H1 (cell line): ENCODE data around the gene COL27A1. TPM values are rescaled to one million over a fixed set of nuclear protein-coding genes. Genes with fewer than 3 reads are reported as not detected.

ENCODE experiments used
- CTCF ChIA-PET: fragments of 300-600 bp; sonication (Branson Sonifier 250); formaldehyde crosslinking; loops from one replicate; lab custom pipeline; 2021; ENCODE audit not compliant: partially characterized antibody; lab: Charles Lee
- POLR2A ChIA-PET: fragments of 300-600 bp; sonication (Branson Sonifier 250); formaldehyde crosslinking; loops from one replicate; lab custom pipeline; 2021; ENCODE audit warnings: inconsistent platforms; ENCODE audit not compliant: partially characterized antibody; lab: Charles Lee
- DNase-seq, 2 experiments: peaks; one replicate each; pipeline versions ENCODE4 v3.0.0 to v3.0.0-alpha.2; 2010 to 2022; ENCODE audit warnings: low spot score in 2 of 2, low read depth in 1 of 2, mixed read lengths in 1 of 2
- FAIRE-seq: peaks from 2 replicates; lab custom pipeline; 2011; peaks lifted over from hg19 to GRCh38; lab: Jason Lieb, UNC
- H2AFZ ChIP-seq: 2 replicates; pipeline ENCODE4 v1.8.1; 2012; ENCODE audit warnings: low read length, inconsistent platforms
- H2AK5ac ChIP-seq: 2 replicates; pipeline ENCODE4 v1.6.1; 2013; ENCODE audit warnings: low read depth, low read length
- H2BK120ac ChIP-seq: replicated peaks from 2 replicates; pipeline ENCODE3; 2013; ENCODE audit warnings: low read depth, low read length, inconsistent platforms
- H2BK12ac ChIP-seq: 2 replicates; pipeline ENCODE4 v1.6.1; 2013; ENCODE audit warnings: low read depth, low read length
- H2BK15ac ChIP-seq: 2 replicates; pipeline ENCODE4 v1.6.1; 2013; ENCODE audit warnings: low read length
- H2BK20ac ChIP-seq: 2 replicates; pipeline ENCODE4 v1.6.1; 2013; ENCODE audit warnings: low read length
- H2BK5ac ChIP-seq: 2 replicates; pipeline ENCODE4 v1.6.1; 2013; ENCODE audit warnings: low read depth, low read length
- H3K14ac ChIP-seq: 2 replicates; pipeline ENCODE4 v1.6.1; 2013; ENCODE audit warnings: inconsistent platforms; ENCODE audit not compliant: insufficient read length
- H3K18ac ChIP-seq: 2 replicates; pipeline ENCODE4 v1.6.1; 2013; ENCODE audit warnings: low read length; ENCODE audit errors: extremely low read depth
- H3K23ac ChIP-seq: 2 replicates; pipeline ENCODE4 v1.6.1; 2013; ENCODE audit warnings: inconsistent platforms; ENCODE audit not compliant: insufficient read length
- H3K23me2 ChIP-seq: 2 replicates; pipeline ENCODE4 v1.6.1; 2013; ENCODE audit warnings: low read depth, low read length
- H3K27ac ChIP-seq: 2 replicates; pipeline ENCODE4 v1.6.1; 2011; ENCODE audit warnings: low read depth, low read length, inconsistent platforms
- H3K27me3 ChIP-seq, 4 experiments: replicated peaks in 1 of 4; 1 replicate in 1 of 4; 2 replicates in 3 of 4; pipeline versions ENCODE4 v1.6.1 to v1.8.1; 2011 to 2013; ENCODE audit warnings: low read length in 3 of 4, mild to moderate bottlenecking in 3 of 4, inconsistent platforms in 2 of 4, mixed read lengths in 2 of 4, moderate library complexity in 1 of 4; ENCODE audit not compliant: control insufficient read depth in 3 of 4, insufficient read depth in 3 of 4; ENCODE audit errors: extremely low read depth in 1 of 4
- H3K36me3 ChIP-seq, 4 experiments: 2 replicates each; pipeline versions ENCODE4 v1.6.1 to v1.8.1; 2011 to 2013; ENCODE audit warnings: mild to moderate bottlenecking in 4 of 4, low read length in 3 of 4, moderate library complexity in 2 of 4, control low read depth in 1 of 4, inconsistent platforms in 1 of 4; ENCODE audit not compliant: insufficient read depth in 4 of 4, control insufficient read depth in 2 of 4
- H3K4ac ChIP-seq: replicated peaks from 2 replicates; pipeline ENCODE3; 2013; ENCODE audit warnings: low read length, low read depth, mixed read lengths, inconsistent platforms; ENCODE audit not compliant: insufficient read length
- H3K4me1 ChIP-seq, 4 experiments: replicated peaks in 1 of 4; 1 replicate in 1 of 4; 2 replicates in 3 of 4; pipeline versions ENCODE4 v1.6.1 to v1.8.1; 2011 to 2013; ENCODE audit warnings: low read length in 3 of 4, inconsistent platforms in 2 of 4, mixed read lengths in 1 of 4; ENCODE audit not compliant: insufficient read depth in 4 of 4, control insufficient read depth in 3 of 4
- H3K4me2 ChIP-seq, 2 experiments: 2 replicates each; pipeline versions ENCODE4 v1.6.1 to v1.8.1; 2011 to 2013; ENCODE audit warnings: low read depth in 2 of 2, low read length in 2 of 2, control low read depth in 1 of 2, inconsistent platforms in 1 of 2, mild to moderate bottlenecking in 1 of 2; ENCODE audit not compliant: insufficient read depth in 1 of 2
- H3K4me3 ChIP-seq, 4 experiments: fragments of 200-600, 300-600 bp in 1 of 4; sonication (generic), shearing (Covaris generic), sonication (Bioruptor Twin) in 1 of 4; 2 replicates each; pipeline versions ENCODE4 v1.5.1 to v1.8.1; 2011 to 2016; ENCODE audit warnings: low read length in 4 of 4, low read depth in 3 of 4, control low read depth in 2 of 4, inconsistent platforms in 2 of 4, mild to moderate bottlenecking in 2 of 4, mixed read lengths in 1 of 4, moderate library complexity in 1 of 4; ENCODE audit not compliant: insufficient read depth in 2 of 4; ENCODE audit errors: extremely low read depth in 1 of 4
- H3K56ac ChIP-seq: replicated peaks from 2 replicates; pipeline ENCODE3; 2013; ENCODE audit warnings: low read depth, mild to moderate bottlenecking, mixed read lengths, low read length, inconsistent platforms; ENCODE audit not compliant: insufficient read length
- H3K79me1 ChIP-seq: 2 replicates; pipeline ENCODE4 v1.6.1; 2013; ENCODE audit warnings: low read depth, low read length, control low read depth
- H3K79me2 ChIP-seq, 2 experiments: 2 replicates each; pipeline versions ENCODE4 v1.6.1 to v1.8.1; 2012 to 2013; ENCODE audit warnings: low read length in 2 of 2, mild to moderate bottlenecking in 2 of 2, inconsistent platforms in 1 of 2; ENCODE audit not compliant: insufficient read depth in 2 of 2, control insufficient read depth in 1 of 2
- H3K9ac ChIP-seq, 4 experiments: replicated peaks in 1 of 4; 1 replicate in 1 of 4; 2 replicates in 3 of 4; pipeline versions ENCODE4 v1.6.1 to v1.8.1; 2011 to 2013; ENCODE audit warnings: low read depth in 3 of 4, low read length in 3 of 4, control low read depth in 2 of 4, mild to moderate bottlenecking in 2 of 4, moderate library complexity in 2 of 4, inconsistent platforms in 1 of 4; ENCODE audit errors: extremely low read depth in 1 of 4
- H3K9me3 ChIP-seq, 2 experiments: 2 replicates each; pipeline versions ENCODE4 v1.6.1 to v1.8.1; 2012 to 2013; ENCODE audit warnings: mild to moderate bottlenecking in 2 of 2, moderate library complexity in 2 of 2, control low read depth in 1 of 2, inconsistent platforms in 1 of 2, low read depth in 1 of 2, low read length in 1 of 2, mixed read lengths in 1 of 2; ENCODE audit not compliant: insufficient read depth in 2 of 2
- H4K20me1 ChIP-seq, 2 experiments: replicated peaks in 1 of 2; 2 replicates each; pipeline versions ENCODE3 to v1.8.1; 2011 to 2013; ENCODE audit warnings: inconsistent platforms in 2 of 2, low read length in 2 of 2, mild to moderate bottlenecking in 1 of 2; ENCODE audit not compliant: insufficient read depth in 2 of 2, control insufficient read depth in 1 of 2
- H4K5ac ChIP-seq: 2 replicates; pipeline ENCODE4 v1.6.1; 2013; ENCODE audit warnings: low read length, low read depth, mixed read lengths, inconsistent platforms; ENCODE audit not compliant: insufficient read length
- H4K8ac ChIP-seq: 2 replicates; pipeline ENCODE4 v1.8.0; 2013; ENCODE audit warnings: mild to moderate bottlenecking, moderate library complexity, low read length, inconsistent platforms; ENCODE audit not compliant: insufficient read depth; ENCODE audit errors: extremely low read depth
- H4K91ac ChIP-seq: replicated peaks from 2 replicates; pipeline ENCODE3; 2013; ENCODE audit warnings: low read length, mixed read lengths, inconsistent platforms; ENCODE audit not compliant: insufficient read length
- MAFK ChIP-seq: IDR thresholded peaks from 2 replicates; pipeline ENCODE4 v1.6.1; 2012; ENCODE audit warnings: low read depth, mild to moderate bottlenecking, improper control_type of control experiment, low read length
- SP1 ChIP-seq: IDR thresholded peaks from 2 replicates; pipeline ENCODE4 v1.6.1; 2011; ENCODE audit warnings: low read depth, low read length
- WGBS, 2 experiments: shearing (Covaris generic) in 1 of 2; methylation state at CpG; one replicate each; pipeline versions ENCODE4 v1.1.6 to v1.1.7; 2013 to 2015; ENCODE audit warnings: low lambda C conversion rate in 2 of 2, mixed read lengths in 2 of 2, inconsistent platforms in 1 of 2, low coverage in 1 of 2, missing lambda C conversion rate in 1 of 2; ENCODE audit not compliant: insufficient replicate concordance in 2 of 2, insufficient coverage in 1 of 2, insufficient read length in 1 of 2; ENCODE audit errors: extremely low coverage in 1 of 2, missing lambda C conversion rate in 1 of 2; 5-methylcytosine and 5-hydroxymethylcytosine counted together
- polyA plus RNA-seq, 7 experiments: library from polyadenylated mRNA; depleted of rRNA in 3 of 7; stranded (reverse) in 5 of 7; unstranded in 2 of 7; fragments of >200 nt in 5 of 7; fragments of 200-250 nt in 2 of 7; gene quantifications; 1 replicate in 5 of 7; 2 replicates in 1 of 7; 4 replicates in 1 of 7; pipeline versions ENCODE4 v1.2.1 to v1.2.3, GENCODE V29; 2011 to 2013; ENCODE audit warnings: missing spikeins in 2 of 7, mixed read lengths in 2 of 7
- total RNA-seq: library from RNA; stranded (reverse); fragmentation: NEBNext Ultra II Directional; extraction: Animal tissue kit (Norgen Biotek cat#: 25700); gene quantifications from 2 replicates; pipeline ENCODE4 v1.2.1, GENCODE V29; 2021

Gene COL27A1
- total and polyA plus RNA-seq, 2 of the 8 experiments (the other 6 are each of a cell fraction or from before 2014, with no cell fraction given): 15.1 to 22.8 TPM

DNA sequence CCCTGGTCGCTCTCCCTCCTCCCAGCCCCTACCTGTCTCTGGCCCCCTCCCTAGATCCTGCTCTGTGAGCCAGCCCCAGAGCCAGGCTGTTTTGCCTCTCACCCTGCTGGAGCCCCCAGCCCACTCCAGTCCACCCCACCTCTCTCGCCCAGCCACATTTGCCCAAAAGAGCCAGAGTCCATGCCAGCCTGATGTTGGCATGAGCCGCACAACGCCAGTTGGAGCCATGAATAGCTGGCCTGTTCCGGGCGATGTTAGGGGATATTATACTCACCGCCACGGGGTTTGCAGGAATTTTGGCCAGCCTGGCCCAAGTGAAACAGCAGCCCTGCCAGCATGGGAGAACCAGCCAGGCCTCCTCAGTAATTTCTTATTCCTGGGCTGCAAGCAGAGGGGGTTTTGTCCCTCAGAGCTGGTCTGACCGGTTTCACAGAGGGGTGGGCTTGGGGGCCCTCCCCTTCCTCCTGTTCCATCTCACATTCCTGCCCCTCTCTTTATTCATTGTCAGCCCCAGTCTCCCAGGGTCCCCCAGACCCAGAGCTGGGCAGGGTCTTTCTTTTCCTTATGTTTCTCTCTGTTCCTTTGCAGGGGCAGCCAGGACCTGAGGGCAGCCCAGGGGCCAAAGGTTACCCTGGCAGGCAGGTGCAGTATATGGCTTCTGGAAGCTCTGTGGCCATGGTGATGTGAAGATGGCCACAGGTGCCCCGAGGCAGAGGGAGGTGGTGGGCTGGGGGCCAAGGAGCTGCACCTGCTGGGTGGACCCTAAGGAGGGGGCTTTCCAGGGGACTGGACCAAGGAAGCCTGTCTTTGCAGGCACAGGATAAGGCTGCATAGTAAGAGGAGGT, 50.1 kb downstream of the COL27A1 start:
- Histone ChIP-seq H4K5ac (no peak overlapping the region), H3K56ac (no peak overlapping the region), H2BK15ac (no peak overlapping the region), H4K91ac (no peak overlapping the region), H3K27me3 (no peaks in the 10 kb centered on the region), H4K20me1 (no peaks in the 10 kb centered on the region), H3K27ac (no peak overlapping the region; the same call in 1 of the 2 replicates), H2BK120ac (no peak overlapping the region), H3K18ac (no peak overlapping the region; the same call in 1 of the 2 replicates), H3K4me3 (no peak overlapping the region), H2AK5ac (no peak overlapping the region), H3K4me1 (peaks cover 0 to 24% (median 6%) of the 10 kb centered on the region in 4 experiments; a peak in 4 of 7 replicates), H3K4me2 (0 out of 4 replicates have a peak overlapping the region, but pooled peaks of 1 of the 2 experiments have one; percentile 20), H3K79me1 (no peaks in the 10 kb centered on the region), H3K23ac (no peak overlapping the region), H2BK5ac (no peak overlapping the region; the same call in 1 of the 2 replicates), H3K4ac (no peak overlapping the region), H2AFZ (no peak overlapping the region), H3K9me3 (no peaks in the 10 kb centered on the region), H3K36me3 (no peaks in the 10 kb centered on the region; a peak in 1 of 8 replicates), H3K79me2 (no peaks in the 10 kb centered on the region), H3K9ac (no peak overlapping the region), H3K23me2 (no peaks in the 10 kb centered on the region), H3K14ac (no peak overlapping the region), H2BK12ac (no peak overlapping the region), H2BK20ac (no peak overlapping the region), H4K8ac (no peak overlapping the region)
- no peak for DNase-seq
- POLR2A ChIA-PET: no interaction called here
- CTCF ChIA-PET: interaction anchor here (0.7 to 3.4 kb wide), 11 partner anchors 7 to 122 kb away, joined by 3 to 12 read pairs (median 4); partner anchors contain the start of gene KIF12
- no peak for FAIRE-seq
- WGBS, 2 experiments: 73% methylated on average over 10 of the region's 10 CpGs; no CpG with 5 or more reads in 1 of the 2 experiments
- TF ChIP-seq MAFK (no peak), SP1 (peak; percentile 70; the same call in 1 of the 2 replicates)
